SK-N-SH treated with all-trans-retinoic acid at 6 μM for 48 hours (cell line): ENCODE data around the gene HBS1L.

Source experiments
- CREB5 ChIP-seq: fragments of 250-450 bp; sonication (Bioruptor Pico); IDR thresholded peaks from 2 replicates; pipeline ENCODE4 v1.5.1; 2020; ENCODE audit warnings: low read depth, mild to moderate bottlenecking, moderate library complexity
- ISL1 ChIP-seq: fragments of 250-450 bp; sonication (Bioruptor Pico); IDR thresholded peaks from 2 replicates; pipeline ENCODE4 v2.1.2; 2022; ENCODE audit warnings: mild to moderate bottlenecking, moderate library complexity
- OSR1 ChIP-seq: fragments of 250-450 bp; sonication (Bioruptor Pico); IDR thresholded peaks from 2 replicates; pipeline ENCODE4 v1.8.0; 2022; ENCODE audit warnings: moderate library complexity, mild to moderate bottlenecking, inconsistent platforms
- PATZ1 ChIP-seq: fragments of 250-450 bp; sonication (Bioruptor Pico); IDR thresholded peaks from 2 replicates; pipeline ENCODE4 v1.8.0; 2020; ENCODE audit warnings: mild to moderate bottlenecking, moderate library complexity, borderline replicate concordance
- TOX ChIP-seq: fragments of 250-450 bp; sonication (Bioruptor Pico); IDR thresholded peaks from 2 replicates; pipeline ENCODE4 v1.8.0; 2021; ENCODE audit warnings: mild to moderate bottlenecking, moderate library complexity, borderline replicate concordance
- ZFP30 ChIP-seq: fragments of 450-650 bp; formaldehyde crosslinking; IDR thresholded peaks from 2 replicates; pipeline ENCODE4 v1.5.0; 2022; ENCODE audit warnings: mild to moderate bottlenecking, moderate library complexity
- ZNF70 ChIP-seq: fragments of 450-650 bp; formaldehyde crosslinking; IDR thresholded peaks from 2 replicates; pipeline ENCODE4 v1.5.0; 2020; ENCODE audit warnings: mild to moderate bottlenecking, moderate library complexity

DNA sequence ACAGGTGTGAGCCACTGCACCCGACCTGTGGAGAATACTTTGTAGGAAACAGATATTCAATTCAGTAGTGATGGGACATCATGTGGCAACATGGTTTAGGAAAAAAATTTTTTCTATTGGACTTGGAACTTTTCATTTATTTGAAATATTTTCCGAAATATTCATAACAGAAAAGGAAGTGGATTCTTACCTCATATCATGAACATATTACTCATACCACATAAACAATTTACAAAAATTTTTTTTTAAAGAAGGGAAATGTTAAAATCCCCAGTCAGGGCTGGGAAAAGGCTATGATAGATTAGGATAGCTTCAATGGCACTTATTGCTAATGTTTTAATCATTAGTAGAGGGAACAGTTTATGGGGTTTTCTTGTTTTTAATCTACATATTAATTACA is 97.9 kb downstream of the HBS1L start:
- TF ChIP-seq CREB5 (CRISPR knock-in tag) (no peak), OSR1 (no peak), PATZ1 (CRISPR knock-in tag) (no peak), TOX (no peak), ZFP30 (no peak), ISL1 (no peak), ZNF70 (CRISPR knock-in tag) (no peak)
